GM10248 (cell line): ENCODE results near the gene ATP5ME.

Source experiments
- CTCF ChIA-PET: fragments of 300-600 bp; sonication (Branson Sonifier 250); formaldehyde crosslinking; extraction: SDS; loops from one replicate; lab custom pipeline; 2021; ENCODE audit warnings: antibody characterized with exemption; lab: Yijun Ruan, JAX
- POLR2A ChIA-PET: fragments of 350-650 bp; sonication (Branson Sonifier 250); formaldehyde crosslinking; extraction: SDS; loops from one replicate; lab custom pipeline; 2020; ENCODE audit warnings: antibody characterized with exemption; lab: Yijun Ruan, JAX
- DNase-seq: peaks from one replicate; pipeline ENCODE4 v3.0.0; 2012; ENCODE audit errors: extremely low spot score
- TF ChIP-seq, protein P1 (sequence below): IDR thresholded peaks from 2 replicates; pipeline ENCODE4 v1.5.1; 2012; ENCODE audit warnings: mild to moderate bottlenecking, low read depth; ENCODE audit errors: extremely low read depth, missing control alignments, control extremely low read depth

ATP5ME gene

DNA sequence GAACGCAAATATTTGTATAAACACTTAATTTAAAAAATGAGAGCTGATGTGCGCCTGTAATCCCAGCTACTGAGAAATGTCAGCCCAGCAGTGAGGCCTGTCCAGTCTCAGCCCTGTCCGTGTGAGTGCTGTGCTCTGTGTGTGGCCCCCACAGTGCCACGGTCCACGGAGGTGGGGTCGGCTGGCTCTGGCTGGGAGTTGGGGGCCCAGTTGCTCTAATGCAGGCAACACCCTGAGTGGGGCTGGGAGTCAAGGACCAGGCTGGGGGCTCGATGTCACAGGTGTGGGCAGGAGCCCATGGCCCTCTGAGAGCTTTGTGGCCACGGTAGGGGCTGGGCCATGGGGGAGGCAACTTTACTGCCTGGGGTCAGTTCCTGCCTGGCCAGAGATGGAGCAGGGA is 44.4 kb upstream of the ATP5ME start:
- ChIA-PET POLR2A (no interaction called here), CTCF (interaction anchor here (2.6 kb wide), 1 partner anchor 24 kb away, joined by 15 read pairs; no protein-coding TSS in a partner anchor)
- no peak for DNase-seq
- TF ChIP-seq, protein P1, sequence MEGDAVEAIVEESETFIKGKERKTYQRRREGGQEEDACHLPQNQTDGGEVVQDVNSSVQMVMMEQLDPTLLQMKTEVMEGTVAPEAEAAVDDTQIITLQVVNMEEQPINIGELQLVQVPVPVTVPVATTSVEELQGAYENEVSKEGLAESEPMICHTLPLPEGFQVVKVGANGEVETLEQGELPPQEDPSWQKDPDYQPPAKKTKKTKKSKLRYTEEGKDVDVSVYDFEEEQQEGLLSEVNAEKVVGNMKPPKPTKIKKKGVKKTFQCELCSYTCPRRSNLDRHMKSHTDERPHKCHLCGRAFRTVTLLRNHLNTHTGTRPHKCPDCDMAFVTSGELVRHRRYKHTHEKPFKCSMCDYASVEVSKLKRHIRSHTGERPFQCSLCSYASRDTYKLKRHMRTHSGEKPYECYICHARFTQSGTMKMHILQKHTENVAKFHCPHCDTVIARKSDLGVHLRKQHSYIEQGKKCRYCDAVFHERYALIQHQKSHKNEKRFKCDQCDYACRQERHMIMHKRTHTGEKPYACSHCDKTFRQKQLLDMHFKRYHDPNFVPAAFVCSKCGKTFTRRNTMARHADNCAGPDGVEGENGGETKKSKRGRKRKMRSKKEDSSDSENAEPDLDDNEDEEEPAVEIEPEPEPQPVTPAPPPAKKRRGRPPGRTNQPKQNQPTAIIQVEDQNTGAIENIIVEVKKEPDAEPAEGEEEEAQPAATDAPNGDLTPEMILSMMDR = no peak

- DNase-seq = no peak
- POLR2A ChIA-PET = no interaction called here
- TF ChIP-seq, protein P1 = no peak
- CTCF ChIA-PET = interaction anchor here (2.6 kb wide), 1 partner anchor 25 kb away, joined by 15 read pairs; no protein-coding TSS in a partner anchor
These were observed 43.7 kb upstream of the ATP5ME start for GRCh38 chr4:717601-718320.

DNA sequence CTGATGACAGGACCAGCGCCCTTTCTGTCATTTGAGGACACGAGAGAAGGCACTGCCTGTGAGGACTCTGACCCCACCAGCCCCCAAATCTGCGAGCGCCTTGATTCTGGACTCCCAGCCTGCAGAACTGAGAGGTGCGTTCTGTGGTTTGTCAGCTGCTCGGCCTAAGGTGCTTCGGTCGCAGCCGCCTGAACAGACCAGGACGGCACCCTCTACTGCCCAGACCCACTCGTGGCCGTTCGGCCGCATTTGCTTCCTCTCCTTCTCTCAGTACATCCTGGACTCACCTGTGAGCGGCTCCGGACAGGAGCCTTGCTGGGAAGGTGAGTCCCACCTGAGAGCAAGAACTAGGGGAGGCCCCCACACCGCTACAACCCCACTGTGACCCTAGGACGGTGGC is 40.0 kb upstream of the ATP5ME start:
- TF ChIP-seq, protein P1 = no peak
- CTCF ChIA-PET = no interaction called here
- POLR2A ChIA-PET = no interaction called here
- DNase-seq = no peak

DNA sequence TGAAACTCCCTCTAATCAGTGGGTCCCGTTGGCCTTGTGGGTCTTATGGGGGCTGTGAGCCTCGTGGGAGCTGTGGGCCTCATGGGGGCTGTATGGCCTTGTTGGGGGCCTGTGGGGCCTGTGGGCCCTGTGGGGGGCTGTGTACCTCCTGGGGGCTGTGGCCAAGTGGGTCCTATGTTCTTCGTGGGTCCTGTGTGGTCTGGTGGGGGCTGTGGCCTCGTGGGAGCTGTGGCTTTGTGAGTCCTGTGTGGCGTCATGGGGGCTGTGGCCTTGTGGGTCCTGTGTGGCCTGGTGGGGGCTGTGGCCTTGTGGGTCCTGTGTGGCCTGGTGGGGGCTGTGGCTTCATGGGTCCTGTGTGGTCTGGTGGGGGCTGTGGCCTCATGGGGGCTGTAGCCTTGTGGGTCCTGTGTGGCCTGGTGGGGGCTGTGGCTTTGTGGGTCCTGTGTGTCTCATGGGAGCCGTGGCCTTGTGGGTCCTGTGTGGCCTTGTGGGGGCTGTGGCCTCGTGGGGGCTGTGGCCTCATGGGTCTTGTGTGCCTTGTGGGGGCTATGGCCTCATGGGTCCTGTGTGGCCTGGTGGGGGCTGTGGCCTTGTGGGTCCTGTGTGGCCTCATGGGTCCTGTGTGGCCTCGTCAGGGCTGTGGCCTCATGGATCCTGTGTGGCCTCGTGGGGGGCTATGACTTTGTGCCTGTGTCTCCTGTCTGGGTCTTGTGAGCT is 39.0 kb upstream of the ATP5ME start:
- TF ChIP-seq, protein P1 = no peak
- DNase-seq = no peak
- ChIA-PET CTCF (no interaction called here), POLR2A (no interaction called here)

DNA sequence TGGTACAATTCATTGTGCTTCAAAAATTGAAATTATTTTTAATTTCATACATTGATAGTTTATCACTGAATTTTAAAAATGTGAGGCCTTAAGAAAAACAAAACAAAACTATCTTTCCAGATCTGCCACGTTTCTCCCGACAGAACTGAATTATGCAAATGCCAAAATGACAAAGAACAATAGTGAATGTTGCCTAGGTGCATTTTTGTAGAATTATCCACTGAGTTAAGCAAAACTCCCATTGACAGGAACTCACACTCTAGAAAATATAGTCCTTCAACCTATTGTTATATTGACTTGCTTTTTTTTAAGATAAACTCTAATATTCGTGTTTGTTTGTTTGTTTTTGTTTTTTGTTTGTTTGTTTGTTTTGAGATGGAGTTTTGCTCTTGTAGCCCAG is 38.0 kb upstream of the ATP5ME start:
- DNase-seq = no peak
- TF ChIP-seq, protein P1 = no peak
- CTCF ChIA-PET = no interaction called here
- POLR2A ChIA-PET = no interaction called here

- ChIA-PET CTCF (interaction anchor here (0.7 to 2.6 kb wide), 2 partner anchors 31 to 32 kb away, joined by 3 to 7 read pairs; no protein-coding TSS in a partner anchor), POLR2A (no interaction called here)
- TF ChIP-seq, protein P1 = no peak
- DNase-seq = no peak
These were observed 36.8 kb upstream of the ATP5ME start for GRCh38 chr4:710916-711315.
